Umbilical cord (tissue), 2 donors: ENCODE results near the gene CLRN1. TPM values are rescaled to one million over a fixed set of nuclear protein-coding genes. Genes with fewer than 3 reads are reported as not detected.

Experiments
- DNase-seq: peaks from one replicate; pipeline ENCODE4 v3.0.0-alpha.2; 2015; ENCODE audit warnings: low spot score
- total RNA-seq: library from RNA; depleted of rRNA; stranded (reverse); fragments of >200 nt; gene quantifications from one replicate; pipeline ENCODE4 v1.2.3, GENCODE V29; 2014; ENCODE audit warnings: low replicate concordance; ENCODE audit not compliant: insufficient read depth

Gene CLRN1
- total RNA-seq, 1 donor from 2014 or later, result 3.4 TPM

- DNase-seq, result no peak
Measured at GRCh38 chr3:150975992-150976368, 3.5 kb upstream of the CLRN1 start.

- DNase-seq, result no peak
Measured at GRCh38 chr3:150975086-150975991, 2.8 kb upstream of the CLRN1 start.

DNA sequence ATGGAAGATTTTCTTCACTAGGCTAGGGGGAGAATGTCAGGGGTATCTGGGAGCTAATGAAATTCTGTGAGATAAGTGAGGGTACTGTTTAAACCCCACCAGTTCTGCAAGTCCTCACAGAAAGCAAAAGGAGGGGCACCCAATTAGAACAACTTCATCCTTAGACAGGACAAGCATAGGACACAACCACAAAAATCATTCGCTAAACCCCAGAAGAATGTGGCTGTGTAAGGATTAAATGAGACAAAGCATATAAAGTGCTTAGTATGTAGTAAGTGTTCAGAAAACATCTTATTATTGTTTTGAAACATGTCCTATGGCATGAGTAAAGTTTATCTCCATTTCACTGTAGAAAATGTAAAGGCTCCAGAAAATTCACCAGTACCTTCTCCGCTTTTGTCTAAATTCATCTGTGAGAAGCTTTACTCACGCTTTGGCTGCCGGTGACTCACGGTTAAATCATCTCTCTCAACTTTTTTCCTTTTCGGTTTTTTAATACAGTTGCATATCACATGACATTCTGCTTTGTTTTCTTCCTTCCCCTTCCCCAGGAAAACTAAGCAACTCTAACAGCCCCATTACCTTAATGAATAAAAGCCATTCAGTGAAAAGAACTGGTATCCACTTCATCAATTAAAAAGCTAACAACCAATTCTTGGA, 1.7 kb downstream of the CLRN1 start:
- DNase-seq, result peak; percentile 17

DNA sequence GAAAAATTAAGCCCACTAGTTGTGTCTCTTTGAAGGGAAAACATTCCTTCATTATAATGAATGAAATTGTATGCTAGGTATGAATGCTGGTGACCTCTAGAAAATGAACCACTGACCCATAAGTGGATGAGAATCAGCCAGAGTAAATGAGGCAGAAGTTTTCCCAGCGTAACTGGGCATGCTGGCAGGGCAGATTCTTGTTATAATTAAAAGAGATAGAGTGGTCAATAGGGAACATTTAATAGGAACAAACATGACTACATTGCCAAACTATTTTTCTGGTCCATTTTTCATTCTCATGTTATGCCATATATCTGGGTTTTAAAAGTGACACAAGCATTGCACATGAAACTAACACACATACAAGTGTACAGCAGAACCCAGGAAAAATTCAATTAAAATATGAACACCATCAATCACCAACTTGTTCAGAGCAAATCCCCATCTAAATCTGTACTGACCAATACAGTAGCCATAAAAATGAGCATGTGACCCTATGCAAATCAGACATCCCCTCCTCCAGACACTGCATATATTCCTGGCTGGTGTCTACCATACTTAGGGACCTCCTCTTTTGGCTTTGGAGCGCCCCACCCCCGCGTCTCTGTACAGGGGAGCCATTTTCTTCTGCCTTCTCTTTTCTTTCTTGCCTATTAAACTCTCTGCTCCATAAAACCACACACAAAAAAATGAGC, 4.0 kb downstream of the CLRN1 start:
- DNase-seq, result no peak

GRCh38 chr3:150965436-150965835, 7.1 kb downstream of the CLRN1 start:
- no peak for DNase-seq

DNA sequence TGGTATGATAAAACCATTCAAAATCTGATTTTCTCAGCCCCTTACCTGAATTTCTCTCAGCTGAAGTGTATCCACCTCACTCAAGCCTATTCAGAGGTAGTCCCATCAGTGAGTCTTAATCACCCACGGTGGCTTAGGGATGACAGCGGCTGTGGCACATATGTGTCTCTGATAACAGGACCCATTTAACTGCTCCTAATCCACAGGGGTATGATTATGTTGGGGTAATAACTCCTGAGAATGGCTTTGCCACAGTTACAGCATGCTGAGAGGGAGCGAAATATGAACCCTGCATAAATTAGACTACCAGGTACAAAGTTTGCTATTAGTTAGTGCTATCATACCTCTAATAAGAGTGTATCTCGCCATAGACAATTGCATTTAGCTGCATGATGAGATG, 10.6 kb downstream of the CLRN1 start:
- DNase-seq, result no peak

DNA sequence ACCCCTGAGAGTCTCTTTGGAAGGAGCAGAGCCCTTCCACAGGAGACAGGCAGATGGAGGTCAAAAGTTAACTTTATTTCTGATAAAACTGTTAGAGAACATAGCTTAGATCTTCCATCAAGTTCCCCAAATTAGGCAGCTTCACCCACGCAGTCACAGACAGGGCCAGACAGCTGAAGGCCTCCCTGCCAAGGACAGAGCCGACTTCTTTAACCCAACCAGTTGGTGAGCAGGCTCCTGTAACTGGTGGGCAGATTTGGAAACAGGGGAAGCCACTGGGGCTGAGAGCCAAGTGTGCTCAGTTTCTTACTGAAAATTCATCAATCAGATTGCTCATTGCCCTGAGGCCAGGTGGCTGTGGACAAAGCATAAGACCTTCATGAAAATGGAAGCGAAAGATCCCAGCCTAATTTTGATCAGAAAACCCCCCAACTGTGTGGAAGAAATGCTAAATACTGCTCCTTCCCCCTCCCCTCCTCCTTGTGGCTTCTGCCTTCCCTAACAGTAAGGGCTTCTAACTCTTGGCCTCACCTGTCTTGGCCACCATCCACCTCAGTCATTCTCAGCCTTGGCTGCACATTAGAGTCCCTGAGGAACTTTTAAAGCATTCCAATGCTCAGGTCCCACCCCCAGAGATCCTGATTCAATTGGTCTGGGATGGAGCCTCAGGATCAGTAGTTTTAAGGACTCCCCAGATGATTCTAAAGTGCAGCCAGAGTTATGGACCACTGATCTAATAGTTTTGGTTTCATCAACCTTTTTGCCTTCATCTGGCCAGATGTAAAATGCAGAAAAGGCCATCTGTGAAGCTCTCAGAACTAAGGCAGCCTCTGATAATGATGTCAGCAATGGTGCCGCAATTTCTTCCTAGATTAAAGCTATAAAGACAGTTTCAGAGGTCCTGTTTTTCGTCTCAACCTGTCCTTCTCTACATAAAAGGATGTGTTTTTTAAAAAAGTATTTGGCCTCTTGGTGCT, 11.5 kb downstream of the CLRN1 start:
- peak; percentile 86 for DNase-seq

DNA sequence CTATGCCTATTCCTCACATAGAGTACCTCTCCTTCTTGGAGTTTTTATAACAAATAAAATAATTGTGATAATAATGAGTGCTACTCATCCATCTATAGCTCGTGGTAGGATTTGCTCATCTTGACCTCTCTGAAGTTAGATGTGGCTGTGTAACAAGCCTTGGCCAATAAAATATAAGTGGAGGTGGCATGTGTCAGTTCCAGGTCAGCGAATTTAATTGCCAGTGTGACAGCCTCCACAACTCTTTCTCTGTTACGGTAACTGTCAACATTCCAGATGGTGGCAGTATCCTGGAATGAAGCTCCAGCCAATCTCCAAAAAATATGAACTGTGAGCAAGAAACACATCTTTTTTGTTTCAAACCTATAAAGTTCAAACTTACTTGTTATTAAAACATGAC, 13.8 kb downstream of the CLRN1 start:
- no peak for DNase-seq

DNA sequence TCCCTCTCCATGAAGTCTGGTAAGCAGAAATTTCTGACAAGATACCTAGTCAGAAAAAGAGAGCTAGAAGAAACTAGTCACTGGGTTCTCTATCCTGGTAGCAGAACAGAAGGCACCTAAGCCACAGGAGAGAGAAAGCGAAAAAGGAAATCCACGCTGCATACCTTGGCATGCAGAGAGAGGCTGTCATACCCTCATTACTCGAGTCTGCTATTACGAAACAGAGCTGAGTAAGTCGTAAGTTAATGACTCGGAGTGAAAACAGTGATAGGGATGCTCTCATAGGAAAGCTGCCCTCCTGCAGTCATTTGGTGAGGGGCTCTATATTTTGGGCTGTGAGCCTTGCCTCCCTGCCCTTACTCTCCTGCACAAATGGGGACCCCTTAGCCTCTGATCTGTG, 16.2 kb downstream of the CLRN1 start:
- DNase-seq, result no peak

DNA sequence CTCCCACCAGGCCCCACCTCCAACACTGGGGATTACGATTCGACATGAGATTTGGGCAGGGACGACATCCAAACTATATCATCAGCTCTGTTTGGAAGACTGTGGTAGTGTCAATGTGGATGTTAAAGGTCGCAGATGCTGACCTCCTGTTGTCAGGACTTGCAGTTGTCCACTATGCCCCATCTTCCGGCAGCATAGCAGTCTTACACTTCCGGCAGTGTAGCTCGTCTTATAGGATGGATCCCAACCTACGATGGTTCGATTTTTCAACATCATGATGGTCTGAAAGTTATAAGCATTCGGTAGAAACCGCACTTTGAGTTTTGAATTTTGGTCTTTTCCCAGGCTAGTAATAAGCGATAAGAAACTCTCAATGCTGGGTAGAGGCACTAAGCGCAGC, 20.6 kb downstream of the CLRN1 start:
- no peak for DNase-seq

GRCh38 chr3:150945226-150946032, 27.1 kb downstream of the CLRN1 start:
- no peak for DNase-seq

DNA sequence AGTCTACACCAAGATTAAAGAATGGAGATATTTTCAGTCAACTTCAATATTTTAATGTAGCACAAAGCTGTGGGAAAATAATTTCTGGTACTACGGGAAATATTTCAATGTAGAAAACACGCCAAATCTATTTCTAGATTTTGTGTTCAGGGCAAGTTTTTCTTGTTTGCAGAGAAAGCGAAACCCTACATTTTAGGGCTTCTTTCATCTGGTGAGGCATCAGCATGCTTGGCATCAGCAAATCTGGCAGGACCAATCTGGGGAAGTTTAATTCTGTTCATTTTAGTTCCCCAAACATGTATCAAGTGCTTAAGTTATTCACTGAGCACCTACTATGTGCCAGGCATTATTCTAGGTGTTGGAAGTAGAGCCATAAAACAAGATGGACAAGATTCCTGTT, 30.3 kb downstream of the CLRN1 start:
- DNase-seq, result no peak

DNA sequence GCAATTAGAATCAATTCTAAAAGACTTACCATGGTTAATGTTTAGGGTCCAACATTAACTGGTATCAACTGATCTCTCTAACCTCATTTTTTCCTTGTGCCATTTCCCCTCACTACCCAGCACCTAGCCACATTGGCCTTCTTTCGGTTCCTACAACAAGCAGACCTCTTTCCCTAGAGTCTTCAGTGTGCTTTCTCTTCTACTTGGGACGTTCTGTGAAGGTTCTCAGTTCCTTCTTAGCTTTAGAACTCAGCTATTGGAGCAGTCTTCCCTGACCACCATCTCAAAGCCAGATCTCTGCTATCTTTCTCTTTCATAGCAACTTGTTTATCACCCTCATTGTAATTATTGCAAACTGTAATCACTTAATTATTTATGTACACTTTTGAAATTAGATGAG, 35.8 kb downstream of the CLRN1 start:
- no peak for DNase-seq

DNA sequence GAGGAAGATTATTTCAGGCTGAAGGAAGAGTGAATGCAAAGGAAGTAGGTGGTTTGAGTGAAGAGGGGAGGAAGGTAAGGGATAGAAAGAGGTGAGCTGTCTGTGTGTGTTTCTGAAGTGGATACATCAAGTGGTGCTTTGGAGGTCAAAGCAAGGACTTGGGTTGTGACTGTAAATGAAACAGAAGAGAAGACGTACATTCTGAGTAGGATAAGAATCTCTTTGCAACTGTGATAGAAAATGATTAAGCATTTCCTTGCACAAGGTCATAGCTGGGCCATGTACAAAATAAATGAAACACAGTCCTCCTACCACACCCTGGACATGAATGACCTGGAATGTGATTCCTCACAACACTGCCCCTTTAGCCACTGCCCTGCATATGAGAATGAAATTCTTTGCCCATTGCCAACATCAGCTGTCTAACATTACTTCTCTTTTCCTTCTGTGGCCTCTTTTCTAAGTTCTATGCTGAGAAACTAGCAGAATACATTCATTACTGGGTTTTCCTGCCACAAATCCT, 39.0 kb downstream of the CLRN1 start:
- peak; percentile 57 for DNase-seq

- DNase-seq, result no peak
Measured at GRCh38 chr3:150931745-150932144, 40.8 kb downstream of the CLRN1 start.

DNA sequence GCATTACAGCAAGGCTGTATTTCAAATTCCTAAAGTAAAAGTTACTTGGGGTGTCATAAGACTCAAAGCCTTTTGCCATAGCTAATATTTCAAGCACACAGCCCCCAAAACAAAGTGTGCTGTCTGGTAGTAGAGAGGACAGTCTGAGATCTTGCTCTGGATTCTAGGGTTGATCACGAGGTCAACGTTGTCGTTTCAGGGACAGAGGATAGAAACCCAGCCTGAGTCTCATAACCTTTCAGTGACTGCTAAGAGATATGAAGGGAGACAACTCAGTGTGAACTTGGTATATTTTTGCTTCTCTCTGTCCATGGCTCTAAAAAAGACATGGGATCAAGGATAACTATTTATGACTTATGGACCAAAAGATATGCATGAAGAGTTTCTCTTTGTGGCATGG, 41.7 kb downstream of the CLRN1 start:
- no peak for DNase-seq

DNA sequence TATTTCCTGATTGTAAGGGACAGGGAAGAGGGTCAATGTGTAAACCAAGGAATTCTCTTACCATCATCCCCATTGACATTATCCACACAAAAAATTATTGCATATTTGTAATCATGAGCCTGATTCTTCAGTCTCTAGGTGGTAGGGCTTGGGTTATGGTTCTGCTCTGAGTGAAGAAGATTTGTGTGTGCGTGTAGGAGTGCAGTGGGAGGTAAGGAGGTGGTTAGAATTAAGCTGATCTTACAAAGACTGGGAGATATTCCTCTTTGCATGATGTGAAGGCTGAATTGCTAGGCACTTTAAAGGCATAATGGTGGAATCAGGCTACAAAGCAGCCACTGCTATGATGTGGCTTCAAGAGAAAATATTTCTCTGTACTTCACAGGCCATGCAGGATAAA, 44.3 kb downstream of the CLRN1 start:
- no peak for DNase-seq

DNA sequence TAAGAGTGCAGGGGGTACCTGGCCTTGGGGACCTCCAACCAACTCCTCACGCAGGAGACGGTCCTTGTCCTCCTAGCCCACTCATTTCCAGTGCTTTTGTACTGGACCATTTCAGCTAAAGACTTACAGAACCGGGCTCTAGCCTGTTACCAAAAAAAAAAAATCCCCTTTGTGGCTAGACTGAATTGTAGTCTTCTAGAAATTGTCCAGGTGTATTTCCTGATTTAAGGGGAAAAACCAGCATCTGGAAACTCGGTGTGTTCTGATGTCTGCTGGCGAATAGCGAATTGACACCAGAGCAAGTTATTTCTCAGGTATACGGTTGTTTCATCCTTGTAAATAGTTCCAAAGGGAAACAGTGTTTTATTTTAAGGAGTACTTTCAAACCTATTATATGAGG, 46.2 kb downstream of the CLRN1 start:
- DNase-seq, result no peak

GRCh38 chr3:150925751-150926201, 46.8 kb downstream of the CLRN1 start:
- DNase-seq, result peak; percentile 9

DNA sequence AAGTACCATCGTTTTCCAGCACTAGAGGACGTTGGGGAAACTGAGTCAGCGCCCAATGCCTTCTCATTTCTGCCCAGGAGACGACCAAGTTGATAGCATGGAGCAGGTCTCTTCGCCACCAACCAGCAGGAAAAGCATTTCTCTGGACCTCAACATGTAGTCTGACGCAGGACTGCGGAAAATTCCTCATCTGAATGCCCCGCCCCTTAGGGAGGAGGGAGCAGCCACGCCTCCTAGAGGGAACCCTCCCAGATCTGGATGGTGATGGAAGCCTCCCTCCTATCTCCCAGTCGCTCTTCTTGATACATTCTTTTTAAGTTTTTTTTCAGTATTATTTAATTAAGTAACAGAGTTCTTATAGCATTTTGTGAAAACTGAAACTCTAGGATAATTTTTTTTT, 49.9 kb downstream of the CLRN1 start:
- no peak for DNase-seq
